ENCODE measurements around the gene COG6. TPM values are rescaled to one million over a fixed set of nuclear protein-coding genes. Genes with fewer than 3 reads are reported as not detected.

Gene COG6
- total and polyA plus RNA-seq, 2 of the 8 experiments (the other 6 are each of a cell fraction or from before 2014, with no cell fraction given), result 8.8 to 22.3 TPM

DNA sequence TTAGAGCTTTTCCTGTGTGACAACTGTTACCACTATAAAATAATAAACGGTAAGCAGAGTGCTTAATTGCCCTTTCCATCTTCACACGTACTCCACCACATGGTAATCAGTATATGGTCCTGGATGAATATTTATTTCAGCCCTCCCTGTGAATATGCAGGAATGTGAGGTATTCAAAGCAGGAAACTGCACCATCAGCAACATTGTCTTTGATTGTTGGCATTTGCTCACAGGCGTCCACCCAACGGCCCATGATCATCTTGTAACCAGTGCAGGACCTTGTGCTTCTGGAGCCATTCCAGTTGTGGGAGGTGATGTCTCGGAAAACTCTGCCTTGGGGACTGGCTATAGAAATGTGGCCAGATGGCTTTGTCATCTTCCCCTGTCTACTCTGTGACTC is 132.6 kb downstream of the COG6 start:
- DNase-seq (ENCODE audit: low read depth in 1 of 2, low spot score in 2 of 2) (no peak), FAIRE-seq (peak; percentile 90)
- Histone ChIP-seq H4K91ac (replicated peaks; ENCODE audit: insufficient read length, low read length) (no peak overlapping the region), H3K56ac (replicated peaks; ENCODE audit: insufficient read length, low read depth, low read length) (no peak overlapping the region), H3K4ac (replicated peaks; ENCODE audit: insufficient read length, low read depth, low read length) (no peak overlapping the region), H2BK20ac (ENCODE audit: low read length) (0 out of 2 replicates have a peak overlapping the region, but pooled peaks have one; percentile 13), H3K9ac (replicated peaks in 1 of 4; ENCODE audit: extremely low read depth in 1 of 4, low read depth in 3 of 4, low read length in 3 of 4) (no peak overlapping the region), H2BK12ac (ENCODE audit: low read depth, low read length) (no peak overlapping the region), H3K36me3 (ENCODE audit: control insufficient read depth in 2 of 4, insufficient read depth in 4 of 4, low read length in 3 of 4) (no peaks in the 10 kb centered on the region), H3K79me1 (ENCODE audit: low read depth, low read length) (no peaks in the 10 kb centered on the region), H3K79me2 (ENCODE audit: control insufficient read depth in 1 of 2, insufficient read depth in 2 of 2, low read length in 2 of 2) (no peaks in the 10 kb centered on the region), H3K27ac (ENCODE audit: low read depth, low read length) (no peak overlapping the region), H3K23me2 (ENCODE audit: low read depth, low read length) (no peaks in the 10 kb centered on the region; the same call in 1 of the 2 replicates), H3K18ac (ENCODE audit: extremely low read depth, low read length) (no peak overlapping the region), H2BK15ac (ENCODE audit: low read length) (no peak overlapping the region), H3K23ac (ENCODE audit: insufficient read length) (no peak overlapping the region), H3K14ac (ENCODE audit: insufficient read length) (no peak overlapping the region), H4K8ac (ENCODE audit: extremely low read depth, insufficient read depth, low read length) (no peak overlapping the region), H2BK5ac (ENCODE audit: low read depth, low read length) (no peak overlapping the region), H3K4me3 (ENCODE audit: extremely low read depth in 1 of 4, insufficient read depth in 2 of 4, low read depth in 3 of 4, low read length in 4 of 4) (no peak overlapping the region), H3K4me1 (replicated peaks in 1 of 4; ENCODE audit: control insufficient read depth in 3 of 4, insufficient read depth in 4 of 4, low read length in 3 of 4) (peaks cover 0 to 8% (median 4%) of the 10 kb centered on the region in 4 experiments; a peak in 2 of 7 replicates), H3K27me3 (replicated peaks in 1 of 4; ENCODE audit: control insufficient read depth in 3 of 4, extremely low read depth in 1 of 4, insufficient read depth in 3 of 4, low read length in 3 of 4) (no peaks in the 10 kb centered on the region), H4K20me1 (replicated peaks in 1 of 2; ENCODE audit: control insufficient read depth in 1 of 2, insufficient read depth in 2 of 2, low read length in 2 of 2) (no peaks in the 10 kb centered on the region), H4K5ac (ENCODE audit: insufficient read length, low read depth, low read length) (no peak overlapping the region), H2AK5ac (ENCODE audit: low read depth, low read length) (no peak overlapping the region), H3K4me2 (ENCODE audit: insufficient read depth in 1 of 2, low read depth in 2 of 2, low read length in 2 of 2) (no peak overlapping the region; a peak in 1 of 4 replicates), H2BK120ac (replicated peaks; ENCODE audit: low read depth, low read length) (no peak overlapping the region), H2AFZ (ENCODE audit: low read length) (no peak overlapping the region), H3K9me3 (ENCODE audit: insufficient read depth in 2 of 2, low read depth in 1 of 2, low read length in 1 of 2) (no peaks in the 10 kb centered on the region)
- ChIA-PET POLR2A (ENCODE audit: partially characterized antibody) (no interaction called here), CTCF (ENCODE audit: partially characterized antibody) (no interaction called here)
- WGBS, 2 experiments (ENCODE audit: extremely low coverage in 1 of 2, insufficient coverage in 1 of 2, insufficient read length in 1 of 2, insufficient replicate concordance in 2 of 2, low coverage in 1 of 2, low lambda C conversion rate in 2 of 2, missing lambda C conversion rate in 1 of 2), result 66% methylated on average over 5 of the region's 5 CpGs; no CpG with 5 or more reads in 1 of the 2 experiments
- TF ChIP-seq SIN3A (conservative IDR thresholded peaks at IDR 0.05 in 1 of 2, IDR thresholded peaks at IDR 0.05 in 1 of 2; ENCODE audit: low read depth in 1 of 2, low read length in 2 of 2) (no peak), JUN (IDR thresholded peaks at IDR 0.05; ENCODE audit: low read depth, low read length) (no peak), SIRT6 (IDR thresholded peaks at IDR 0.05; ENCODE audit: low read length) (no peak), CHD2 (IDR thresholded peaks at IDR 0.05; ENCODE audit: low read length) (no peak), SP4 (IDR thresholded peaks at IDR 0.05; ENCODE audit: low read length) (no peak), POLR2AphosphoS5 (IDR thresholded peaks at IDR 0.05; ENCODE audit: low read depth, low read length) (no peak), MAFK (IDR thresholded peaks at IDR 0.05; ENCODE audit: low read depth, low read length) (peak; percentile 90), TCF12 (IDR thresholded peaks at IDR 0.05; ENCODE audit: low read depth, low read length) (0 out of 2 replicates have a peak, but pooled peaks have one; percentile 23), EZH2 (IDR thresholded peaks at IDR 0.05; ENCODE audit: low read depth, low read length, severe bottlenecking) (no peak), RFX5 (IDR thresholded peaks at IDR 0.05; ENCODE audit: borderline replicate concordance, low read depth, low read length) (no peak), CREB1 (IDR thresholded peaks at IDR 0.05) (no peak), FOSL1 (IDR thresholded peaks at IDR 0.05; ENCODE audit: insufficient read depth, low read depth, low read length) (no peak), TEAD4 (IDR thresholded peaks at IDR 0.05; ENCODE audit: low read depth, low read length) (peak; percentile 97), POU5F1 (IDR thresholded peaks at IDR 0.05; ENCODE audit: low read depth, low read length) (peak; percentile 89)
- TF ChIP-seq, protein P1, sequence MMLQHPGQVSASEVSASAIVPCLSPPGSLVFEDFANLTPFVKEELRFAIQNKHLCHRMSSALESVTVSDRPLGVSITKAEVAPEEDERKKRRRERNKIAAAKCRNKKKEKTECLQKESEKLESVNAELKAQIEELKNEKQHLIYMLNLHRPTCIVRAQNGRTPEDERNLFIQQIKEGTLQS (IDR thresholded peaks at IDR 0.05; ENCODE audit: insufficient read depth, low read depth, low read length), result no peak
